ENCODE results near the gene ACOXL.

GRCh38 chr2:110903548-110903947, 171.2 kb downstream of the ACOXL start:
- TF ChIP-seq POLR2A (IDR thresholded peaks at IDR 0.05) (no peak), CTCF (IDR thresholded peaks at IDR 0.05) (no peak)

Data from body of pancreas (tissue), 4 donors.